ENCODE measurements around the gene ZBTB7A.

GRCh38 chr19:4030552-4030951, 36.1 kb downstream of the ZBTB7A start:
- TF ChIP-seq GATA2 (IDR thresholded peaks at IDR 0.05; ENCODE audit: low read depth, low read length) (no peak), GATA3 (IDR thresholded peaks at IDR 0.05; ENCODE audit: low read depth, low read length) (no peak)

Data from SH-SY5Y (cell line).